Gastroesophageal sphincter (tissue), 4 donors: Measurements from ENCODE around the gene RNU7-1. TPM values are rescaled to one million over a fixed set of nuclear protein-coding genes. Genes with fewer than 3 reads are reported as not detected.

Source experiments
- ATAC-seq: fragments of 150-250 bp; one replicate; pipeline ENCODE4 v1.9.1; 2016; ENCODE audit warnings: mild to moderate bottlenecking, moderate library complexity
- H3K27ac ChIP-seq, 4 donors: fragments of 200-600 bp; sonication (generic) in 3 of 4; 1 replicate in 3 of 4; 2 replicates in 1 of 4; pipeline ENCODE4 v1.5.1; 2016 to 2019
- H3K27me3 ChIP-seq: fragments of 200-600 bp; sonication (generic); one replicate; pipeline ENCODE4 v1.5.1; 2019
- H3K36me3 ChIP-seq, 2 donors: fragments of 200-600 bp; sonication (generic); one replicate each; pipeline ENCODE4 v1.5.1; 2019; ENCODE audit warnings: control low read depth in 1 of 2
- H3K4me1 ChIP-seq, 3 donors: fragments of 200-600 bp; sonication (generic); 1 replicate in 2 of 3; 2 replicates in 1 of 3; pipeline ENCODE4 v1.5.1; 2016 to 2019; ENCODE audit warnings: control low read depth in 2 of 3
- H3K4me3 ChIP-seq, 2 donors: fragments of 200-600 bp; sonication (generic); one replicate each; pipeline ENCODE4 v1.5.1; 2019; ENCODE audit warnings: mild to moderate bottlenecking in 1 of 2, moderate library complexity in 1 of 2
- H3K9me3 ChIP-seq, 3 donors: fragments of 200-600 bp; sonication (generic); one replicate each; pipeline ENCODE4 v1.5.1; 2017 to 2019; ENCODE audit warnings: control low read depth in 2 of 3
- CTCF ChIP-seq, 4 experiments: fragments of 200-600 bp in 2 of 4; fragments of 450-650 bp in 2 of 4; sonication (generic) in 1 of 4; IDR thresholded peaks; one replicate each; pipeline ENCODE4 v1.5.1; 2017 to 2019; ENCODE audit warnings: antibody characterized with exemption in 4 of 4, mild to moderate bottlenecking in 2 of 4, moderate library complexity in 2 of 4
- EP300 ChIP-seq: sonication (generic); formaldehyde crosslinking; IDR thresholded peaks from one replicate; pipeline ENCODE4 v1.6.1; 2017; ENCODE audit warnings: antibody characterized with exemption, mild to moderate bottlenecking
- POLR2A ChIP-seq, 2 donors: fragments of 450-650 bp; IDR thresholded peaks; one replicate each; pipeline ENCODE4 v1.6.1; 2017; ENCODE audit warnings: antibody characterized with exemption in 2 of 2, mild to moderate bottlenecking in 2 of 2, moderate library complexity in 1 of 2
- POLR2AphosphoS5 ChIP-seq: sonication (generic); formaldehyde crosslinking; IDR thresholded peaks from one replicate; pipeline ENCODE4 v1.6.1; 2017; ENCODE audit warnings: antibody characterized with exemption
- WGBS, 2 donors: methylation state at CpG; one replicate each; pipeline ENCODE4 v1.1.5; 2018; ENCODE audit warnings: low coverage in 1 of 2; 5-methylcytosine and 5-hydroxymethylcytosine counted together
- total RNA-seq, 4 donors: library from RNA; depleted of rRNA; stranded (reverse); fragments of >200 nt; gene quantifications; one replicate each; pipeline ENCODE4 v1.1.0, GENCODE V29; 2016

The RNU7-1 gene
- total RNA-seq, 4 donors from 2014 or later = not detected

DNA sequence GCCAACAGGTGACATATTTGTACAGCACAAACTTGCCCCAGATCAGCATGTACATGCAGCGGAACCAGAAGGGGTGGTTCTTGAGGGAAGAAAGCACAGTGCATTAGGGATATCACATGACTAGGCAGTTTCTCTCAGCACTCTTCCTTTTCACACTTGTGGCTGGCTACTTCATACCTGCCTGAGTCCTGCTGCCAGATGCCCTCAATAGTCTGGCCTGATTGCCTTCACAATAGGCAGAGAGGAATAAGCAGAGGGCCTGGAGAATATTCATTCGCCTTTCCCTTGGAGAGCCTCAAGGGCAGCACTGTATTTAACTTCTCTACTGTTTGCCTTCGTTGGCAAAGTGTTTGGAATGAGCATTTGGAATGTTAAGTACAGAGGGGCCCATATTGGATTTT is 35.0 kb downstream of the RNU7-1 start:
- TF ChIP-seq POLR2AphosphoS5 = no peak
- TF ChIP-seq CTCF (IDR thresholded peaks at IDR 0.05) = no peak
- no peak for TF ChIP-seq EP300
- no peak for TF ChIP-seq POLR2A (IDR thresholded peaks at IDR 0.05)
- peaks cover 0 to 99% of the 10 kb centered on the region in 2 donors for H3K36me3 ChIP-seq
- H3K9me3 ChIP-seq = no peaks in the 10 kb centered on the region
- no peaks in the 10 kb centered on the region for H3K4me1 ChIP-seq
- H3K4me3 ChIP-seq = no peak overlapping the region
- no peak for ATAC-seq
- H3K27me3 ChIP-seq = no peaks in the 10 kb centered on the region
- H3K27ac ChIP-seq = no peak overlapping the region
- 60 to 75% methylated on average over 2 of the region's 3 CpGs for WGBS, 2 donors

GRCh38 chr12:6979021-6979420 is 35.4 kb downstream of the RNU7-1 start:
- TF ChIP-seq POLR2A (IDR thresholded peaks at IDR 0.05) (no peak), POLR2AphosphoS5 (no peak), EP300 (no peak), CTCF (IDR thresholded peaks at IDR 0.05) (no peak)
- H3K4me1 ChIP-seq = no peaks in the 10 kb centered on the region
- H3K4me3 ChIP-seq = no peak overlapping the region
- H3K36me3 ChIP-seq = peaks cover 0 to 96% of the 10 kb centered on the region in 2 donors
- 85% methylated on average over 6 of the region's 6 CpGs; no CpG with 5 or more reads in 1 of the 2 donors for WGBS, 2 donors
- no peaks in the 10 kb centered on the region for H3K9me3 ChIP-seq
- no peaks in the 10 kb centered on the region for H3K27me3 ChIP-seq
- no peak overlapping the region for H3K27ac ChIP-seq
- no peak for ATAC-seq

GRCh38 chr12:6979453-6979852 is 35.8 kb downstream of the RNU7-1 start:
- H3K4me1 ChIP-seq = no peaks in the 10 kb centered on the region
- WGBS, 2 donors = 55 to 76% methylated on average over 2 to 3 of the region's 3 CpGs
- ATAC-seq = no peak
- no peak overlapping the region for H3K27ac ChIP-seq
- no peak overlapping the region for H3K4me3 ChIP-seq
- no peaks in the 10 kb centered on the region for H3K27me3 ChIP-seq
- no peaks in the 10 kb centered on the region for H3K9me3 ChIP-seq
- H3K36me3 ChIP-seq = peaks cover 0 to 92% of the 10 kb centered on the region in 2 donors
- TF ChIP-seq POLR2A (IDR thresholded peaks at IDR 0.05) (no peak), EP300 (no peak), CTCF (IDR thresholded peaks at IDR 0.05) (no peak), POLR2AphosphoS5 (no peak)

DNA sequence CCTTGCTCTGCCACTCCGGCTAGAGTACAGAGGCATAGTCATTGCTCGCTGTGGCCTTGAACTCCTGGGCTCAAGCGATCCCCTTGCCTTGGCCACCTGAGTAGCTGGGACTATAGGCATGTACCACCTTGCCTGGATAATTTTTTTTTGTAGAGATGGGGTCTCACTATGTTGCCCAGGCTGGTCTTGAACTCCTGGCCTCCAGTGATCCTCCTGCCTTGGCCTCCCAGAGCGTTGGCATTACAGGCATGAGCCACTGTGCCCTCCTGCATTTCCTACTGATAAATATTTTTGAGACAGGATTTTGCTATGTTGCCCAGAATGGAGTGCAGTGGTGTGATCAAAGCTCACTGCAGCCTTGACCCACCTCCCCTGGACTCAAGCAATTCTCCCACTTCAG is 36.5 kb downstream of the RNU7-1 start:
- Histone ChIP-seq H3K27me3 (no peaks in the 10 kb centered on the region), H3K36me3 (peaks cover 0 to 89% of the 10 kb centered on the region in 2 donors), H3K4me3 (no peak overlapping the region), H3K4me1 (no peaks in the 10 kb centered on the region), H3K27ac (no peak overlapping the region), H3K9me3 (no peaks in the 10 kb centered on the region)
- TF ChIP-seq POLR2AphosphoS5 (no peak), CTCF (IDR thresholded peaks at IDR 0.05) (no peak), EP300 (no peak), POLR2A (IDR thresholded peaks at IDR 0.05) (no peak)
- ATAC-seq = no peak
- 60 to 97% methylated on average over 1 to 3 of the region's 4 CpGs for WGBS, 2 donors

- no peak for ATAC-seq
- Histone ChIP-seq H3K27ac (no peak overlapping the region), H3K36me3 (peaks cover 0 to 89% of the 10 kb centered on the region in 2 donors), H3K4me3 (no peak overlapping the region), H3K27me3 (no peaks in the 10 kb centered on the region), H3K4me1 (no peaks in the 10 kb centered on the region), H3K9me3 (no peaks in the 10 kb centered on the region)
- TF ChIP-seq POLR2A (IDR thresholded peaks at IDR 0.05) (no peak), CTCF (IDR thresholded peaks at IDR 0.05) (no peak), POLR2AphosphoS5 (no peak), EP300 (no peak)
These were observed 37.1 kb downstream of the RNU7-1 start for GRCh38 chr12:6980740-6981139.
